Testis (tissue), 2 donors: ENCODE data around the gene KRT6B.
"Not testable (repeated sequence)": the region's sequence is repeated elsewhere in the genome, so short reads cannot be mapped to it uniquely, and the experiment has no call there.

Source experiments
- CTCF ChIP-seq, 3 experiments: fragments of 450-650 bp in 2 of 3; fragments of 200-600 bp in 1 of 3; sonication (generic) in 1 of 3; IDR thresholded peaks; one replicate each; pipeline ENCODE4 v1.5.1; 2016 to 2019; ENCODE audit warnings: antibody characterized with exemption in 3 of 3, mild to moderate bottlenecking in 2 of 3, moderate library complexity in 1 of 3
- POLR2A ChIP-seq: fragments of 450-650 bp; IDR thresholded peaks from one replicate; pipeline ENCODE4 v1.6.1; 2017; ENCODE audit warnings: antibody characterized with exemption, mild to moderate bottlenecking, moderate library complexity

DNA sequence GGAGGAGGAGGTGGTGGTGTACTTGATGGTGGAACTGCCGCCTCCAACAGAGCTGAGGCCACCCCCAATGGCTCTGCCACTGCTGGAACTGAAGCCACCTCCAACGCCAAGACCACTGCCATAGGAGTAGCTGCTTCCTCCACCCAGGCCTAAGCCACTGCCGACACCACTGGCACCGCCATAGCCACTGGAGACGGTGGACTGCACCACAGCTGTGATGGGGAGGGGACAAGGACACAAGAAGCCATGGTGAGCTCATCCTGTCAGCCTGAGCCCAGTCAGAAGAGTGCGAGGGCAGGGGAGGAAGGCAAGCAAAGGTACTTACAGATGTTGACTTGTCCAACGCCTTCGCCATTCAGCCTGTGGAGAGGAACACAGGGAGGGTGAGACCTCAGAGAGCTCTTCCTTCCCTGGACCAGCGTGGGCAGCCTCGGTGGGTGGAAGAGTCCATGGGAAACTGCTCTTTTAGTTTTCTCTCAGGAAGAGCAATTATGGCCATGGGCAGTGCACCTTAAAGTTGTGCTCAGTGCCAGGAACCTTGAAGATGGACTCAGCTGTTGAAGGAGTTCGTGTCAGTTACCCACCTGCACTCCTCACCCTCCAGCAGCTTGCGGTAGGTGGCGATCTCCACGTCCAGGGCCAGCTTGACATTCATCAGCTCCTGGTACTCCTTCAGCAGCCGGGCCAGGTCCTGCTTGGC is 35.9 kb upstream of the KRT6B start:
- not testable (repeated sequence) for TF ChIP-seq POLR2A; CTCF (IDR thresholded peaks at IDR 0.05)
